Smooth muscle cell (in vitro differentiated cells): ENCODE results near the gene CASQ1. TPM values are rescaled to one million over a fixed set of nuclear protein-coding genes. Genes with fewer than 3 reads are reported as not detected.

ENCODE experiments used
- DNase-seq: peaks from one replicate; lab custom pipeline; 2025; ENCODE audit not compliant: unreplicated experiment; lab: John Stamatoyannopoulos, UW
- H2AFZ ChIP-seq: fragments of 200-600 bp; sonication (generic); 2 replicates; pipeline ENCODE4 v1.6.0; 2016; ENCODE audit warnings: antibody characterized with exemption, low read depth, mild to moderate bottlenecking
- H3F3A ChIP-seq: fragments of 200-600 bp; sonication (generic); 2 replicates; pipeline ENCODE4 v1.6.0; 2017; ENCODE audit warnings: antibody characterized with exemption, low read depth
- H3K27ac ChIP-seq: fragments of 200-600 bp; sonication (generic); 2 replicates; pipeline ENCODE4 v1.5.1; 2016; ENCODE audit warnings: low read depth, mild to moderate bottlenecking
- H3K27me3 ChIP-seq: fragments of 200-600 bp; sonication (generic); 2 replicates; pipeline ENCODE4 v1.6.1; 2016; ENCODE audit warnings: low read depth, mild to moderate bottlenecking
- H3K36me3 ChIP-seq: fragments of 200-600 bp; sonication (generic); 2 replicates; pipeline ENCODE4 v1.5.1; 2016; ENCODE audit warnings: low read depth
- H3K4me1 ChIP-seq: fragments of 200-600 bp; sonication (generic); 2 replicates; pipeline ENCODE4 v1.5.1; 2016; ENCODE audit warnings: low read depth
- H3K4me2 ChIP-seq: fragments of 200-600 bp; sonication (generic); 2 replicates; pipeline ENCODE4 v1.6.0; 2016; ENCODE audit warnings: mild to moderate bottlenecking
- H3K4me3 ChIP-seq: fragments of 200-600 bp; sonication (generic); 2 replicates; pipeline ENCODE4 v1.5.1; 2016; ENCODE audit warnings: mild to moderate bottlenecking
- H3K79me2 ChIP-seq: fragments of 200-600 bp; sonication (generic); 2 replicates; pipeline ENCODE4 v1.6.0; 2016; ENCODE audit warnings: low read depth, mild to moderate bottlenecking
- H3K9ac ChIP-seq: fragments of 200-600 bp; sonication (generic); 2 replicates; pipeline ENCODE4 v1.6.0; 2016; ENCODE audit warnings: low read depth
- H3K9me3 ChIP-seq: fragments of 200-600 bp; sonication (generic); replicated peaks from 2 replicates; pipeline ENCODE4 v1.5.1; 2016; ENCODE audit warnings: low read depth
- H4K20me1 ChIP-seq: fragments of 200-600 bp; sonication (generic); 2 replicates; pipeline ENCODE4 v1.6.0; 2016; ENCODE audit warnings: low read depth
- whole genome bisulfite sequencing: methylation state at CpG from one replicate; pipeline ENCODE4 v1.1.7; 2016; ENCODE audit warnings: low lambda C conversion rate; 5-methylcytosine and 5-hydroxymethylcytosine counted together
- polyA plus RNA-seq: library from polyadenylated mRNA; unstranded; fragments of >200 nt; fragmentation: Nextera tagmentation; extraction: Ambion mirVana; gene quantifications from 2 replicates; pipeline ENCODE4 v1.2.1, GENCODE V29; 2016
- total RNA-seq: library from RNA; depleted of rRNA; stranded (reverse); fragments of >200 nt; gene quantifications from 2 replicates; pipeline ENCODE4 v1.2.3, GENCODE V29; 2014
- TF ChIP-seq, protein P1 (sequence below): fragments of 200-600 bp; sonication (generic); IDR thresholded peaks from 2 replicates; pipeline ENCODE4 v1.5.1; 2017; ENCODE audit warnings: borderline replicate concordance, mild to moderate bottlenecking, antibody characterized with exemption; ENCODE audit not compliant: insufficient read depth, poor library complexity, severe bottlenecking

The CASQ1 gene
- total and polyA plus RNA-seq, 2 experiments from 2014 or later, result 0.36 TPM; not detected in 1

DNA sequence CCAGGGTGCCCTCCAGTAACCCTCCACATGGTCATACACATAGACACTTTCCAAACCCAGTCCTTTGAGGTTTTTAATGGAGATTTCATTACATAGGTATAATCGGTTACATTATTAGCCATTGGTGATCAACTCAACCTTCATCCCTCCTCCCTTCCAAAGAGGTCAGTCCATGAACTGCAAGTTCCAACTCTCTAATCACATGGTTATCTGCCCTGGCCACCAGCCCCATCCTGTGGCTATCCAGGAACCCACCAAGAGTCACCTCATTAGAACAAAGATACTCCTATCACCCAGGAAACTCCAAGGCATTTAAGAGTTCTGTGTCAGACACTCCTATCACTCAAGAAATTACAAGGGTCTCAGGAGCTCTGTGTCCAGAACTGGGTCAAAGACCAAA lies 26.8 kb upstream of the CASQ1 start:
- no peak overlapping the region for H3K27ac ChIP-seq
- no peaks in the 10 kb centered on the region for H3K27me3 ChIP-seq
- TF ChIP-seq, protein P1, sequence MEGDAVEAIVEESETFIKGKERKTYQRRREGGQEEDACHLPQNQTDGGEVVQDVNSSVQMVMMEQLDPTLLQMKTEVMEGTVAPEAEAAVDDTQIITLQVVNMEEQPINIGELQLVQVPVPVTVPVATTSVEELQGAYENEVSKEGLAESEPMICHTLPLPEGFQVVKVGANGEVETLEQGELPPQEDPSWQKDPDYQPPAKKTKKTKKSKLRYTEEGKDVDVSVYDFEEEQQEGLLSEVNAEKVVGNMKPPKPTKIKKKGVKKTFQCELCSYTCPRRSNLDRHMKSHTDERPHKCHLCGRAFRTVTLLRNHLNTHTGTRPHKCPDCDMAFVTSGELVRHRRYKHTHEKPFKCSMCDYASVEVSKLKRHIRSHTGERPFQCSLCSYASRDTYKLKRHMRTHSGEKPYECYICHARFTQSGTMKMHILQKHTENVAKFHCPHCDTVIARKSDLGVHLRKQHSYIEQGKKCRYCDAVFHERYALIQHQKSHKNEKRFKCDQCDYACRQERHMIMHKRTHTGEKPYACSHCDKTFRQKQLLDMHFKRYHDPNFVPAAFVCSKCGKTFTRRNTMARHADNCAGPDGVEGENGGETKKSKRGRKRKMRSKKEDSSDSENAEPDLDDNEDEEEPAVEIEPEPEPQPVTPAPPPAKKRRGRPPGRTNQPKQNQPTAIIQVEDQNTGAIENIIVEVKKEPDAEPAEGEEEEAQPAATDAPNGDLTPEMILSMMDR, result no peak
- no peak overlapping the region for H2AFZ ChIP-seq
- peaks cover 2% of the 10 kb centered on the region for H3K4me1 ChIP-seq
- no peaks in the 10 kb centered on the region for H3K36me3 ChIP-seq
- no peaks in the 10 kb centered on the region for H3F3A ChIP-seq
- no peak overlapping the region for H3K4me3 ChIP-seq
- no peaks in the 10 kb centered on the region for H3K79me2 ChIP-seq
- H3K9ac ChIP-seq, result no peak overlapping the region
- DNase-seq, result no peak
- 100% methylated on average over 1 of the region's 1 CpG for WGBS
- H4K20me1 ChIP-seq, result no peaks in the 10 kb centered on the region
- H3K4me2 ChIP-seq, result no peak overlapping the region
- H3K9me3 ChIP-seq, result no peaks in the 10 kb centered on the region

DNA sequence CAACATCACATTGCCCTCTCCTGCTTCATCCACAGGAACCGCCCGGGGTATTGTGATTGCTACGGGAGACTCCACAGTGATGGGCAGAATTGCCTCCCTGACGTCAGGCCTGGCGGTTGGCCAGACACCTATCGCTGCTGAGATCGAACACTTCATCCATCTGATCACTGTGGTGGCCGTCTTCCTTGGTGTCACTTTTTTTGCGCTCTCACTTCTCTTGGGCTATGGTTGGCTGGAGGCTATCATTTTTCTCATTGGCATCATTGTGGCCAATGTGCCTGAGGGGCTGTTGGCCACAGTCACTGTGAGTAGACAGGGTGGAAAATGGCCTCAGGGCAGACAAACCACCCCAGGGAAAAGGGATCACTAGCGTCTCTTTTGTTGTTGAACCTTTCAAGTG lies 26.3 kb upstream of the CASQ1 start:
- TF ChIP-seq, protein P1, result no peak
- no peak overlapping the region for H3K27ac ChIP-seq
- no peak for DNase-seq

DNA sequence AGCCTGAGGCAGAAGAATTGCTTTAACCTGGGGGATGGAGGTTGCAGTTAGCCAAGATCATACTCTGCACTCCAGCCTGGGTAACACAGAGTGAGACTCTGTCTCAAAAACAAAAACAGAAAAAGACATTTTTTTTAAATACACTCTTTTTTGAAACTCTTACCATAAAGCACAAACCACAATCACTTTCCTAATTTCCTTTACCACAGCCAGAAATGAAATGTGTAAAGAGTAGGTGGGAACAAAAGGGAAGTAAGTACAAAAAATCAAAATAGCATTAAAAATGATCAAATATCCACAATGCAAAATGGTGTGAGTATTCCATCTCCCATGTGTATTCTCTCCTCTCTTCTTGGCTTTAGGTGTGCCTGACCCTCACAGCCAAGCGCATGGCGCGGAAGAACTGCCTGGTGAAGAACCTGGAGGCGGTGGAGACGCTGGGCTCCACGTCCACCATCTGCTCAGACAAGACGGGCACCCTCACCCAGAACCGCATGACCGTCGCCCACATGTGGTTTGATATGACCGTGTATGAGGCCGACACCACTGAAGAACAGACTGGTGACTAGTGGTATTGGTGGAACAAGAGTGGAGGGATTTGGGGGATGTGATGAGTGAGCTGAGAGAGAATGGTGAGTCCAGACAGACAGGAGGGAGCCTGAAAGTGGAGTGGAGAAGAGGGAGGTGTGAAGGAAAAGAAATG lies 24.1 kb upstream of the CASQ1 start:
- no peak for DNase-seq
- no peaks in the 10 kb centered on the region for H3F3A ChIP-seq
- peaks cover 18% of the 10 kb centered on the region for H3K4me1 ChIP-seq
- no peaks in the 10 kb centered on the region for H3K36me3 ChIP-seq
- 90% methylated on average over 12 of the region's 12 CpGs for WGBS
- no peak overlapping the region for H3K4me3 ChIP-seq
- TF ChIP-seq, protein P1, result no peak
- no peak overlapping the region for H3K27ac ChIP-seq
- no peaks in the 10 kb centered on the region for H3K79me2 ChIP-seq
- H3K4me2 ChIP-seq, result no peak overlapping the region
- no peaks in the 10 kb centered on the region for H3K9me3 ChIP-seq
- no peaks in the 10 kb centered on the region for H3K27me3 ChIP-seq
- H4K20me1 ChIP-seq, result no peaks in the 10 kb centered on the region
- H3K9ac ChIP-seq, result no peak overlapping the region
- no peak overlapping the region for H2AFZ ChIP-seq

More for the DNA sequence above, 26.3 kb upstream of the CASQ1 start:
- Histone ChIP-seq H3F3A (no peaks in the 10 kb centered on the region), H3K9me3 (no peaks in the 10 kb centered on the region), H3K4me3 (no peak overlapping the region), H3K27me3 (no peaks in the 10 kb centered on the region), H4K20me1 (no peaks in the 10 kb centered on the region), H3K79me2 (no peaks in the 10 kb centered on the region), H2AFZ (no peak overlapping the region), H3K36me3 (no peaks in the 10 kb centered on the region), H3K4me2 (no peak overlapping the region), H3K4me1 (peaks cover 7% of the 10 kb centered on the region), H3K9ac (no peak overlapping the region)
- 91% methylated on average over 10 of the region's 10 CpGs for WGBS

DNA sequence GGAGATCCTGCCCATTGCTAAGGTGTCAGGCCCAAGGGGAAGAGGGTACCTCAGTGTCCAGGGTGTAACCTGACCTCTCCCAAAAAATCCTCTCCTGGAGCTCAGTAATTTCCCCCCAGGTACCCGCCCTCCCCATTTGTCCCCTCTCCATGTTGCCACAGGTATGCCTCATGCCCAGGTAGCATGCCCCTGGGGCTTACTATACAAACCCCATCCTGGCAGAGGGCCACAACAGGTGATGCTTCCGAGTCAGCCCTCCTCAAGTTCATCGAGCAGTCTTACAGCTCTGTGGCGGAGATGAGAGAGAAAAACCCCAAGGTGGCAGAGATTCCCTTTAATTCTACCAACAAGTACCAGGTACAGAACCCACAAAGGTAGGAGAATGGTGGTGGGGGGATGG lies 23.3 kb upstream of the CASQ1 start:
- TF ChIP-seq, protein P1, result no peak
- Histone ChIP-seq H2AFZ (no peak overlapping the region), H3F3A (no peaks in the 10 kb centered on the region), H3K4me1 (peaks cover 25% of the 10 kb centered on the region), H3K27ac (no peak overlapping the region), H3K36me3 (no peaks in the 10 kb centered on the region), H4K20me1 (no peaks in the 10 kb centered on the region), H3K79me2 (no peaks in the 10 kb centered on the region), H3K4me3 (no peak overlapping the region), H3K9me3 (no peaks in the 10 kb centered on the region), H3K9ac (no peak overlapping the region), H3K4me2 (no peak overlapping the region), H3K27me3 (no peaks in the 10 kb centered on the region)
- 89% methylated on average over 4 of the region's 4 CpGs for WGBS
- DNase-seq, result no peak
